Tibial nerve (tissue), 3 donors: Measurements from ENCODE around the gene ZC3H15.

Experiments
- CTCF ChIP-seq, 5 experiments: fragments of 200-600 bp in 3 of 5; fragments of 450-650 bp in 2 of 5; sonication (generic) in 3 of 5; IDR thresholded peaks; one replicate each; pipeline ENCODE4 v1.5.1; 2016 to 2019; ENCODE audit warnings: antibody characterized with exemption in 5 of 5, mild to moderate bottlenecking in 3 of 5, moderate library complexity in 2 of 5
- POLR2A ChIP-seq, 2 donors: fragments of 450-650 bp; IDR thresholded peaks; one replicate each; pipeline ENCODE4 v1.6.1; 2017; ENCODE audit warnings: antibody characterized with exemption in 2 of 2, mild to moderate bottlenecking in 2 of 2, moderate library complexity in 2 of 2

GRCh38 chr2:186526281-186526680 is 40.2 kb downstream of the ZC3H15 start:
- TF ChIP-seq CTCF (IDR thresholded peaks at IDR 0.05) = no peak
- no peak for TF ChIP-seq POLR2A (IDR thresholded peaks at IDR 0.05)
